Activated naive CD4-positive, alpha-beta T cell treated with anti-CD3 and anti-CD28 coated beads, Interleukin-2, amount 50 U/mL, for 24 hours (primary cell): ENCODE measurements around the gene FAM83E.
"Not testable (repeated sequence)": the region's sequence is repeated elsewhere in the genome, so short reads cannot be mapped to it uniquely, and the experiment has no call there.

Source experiments
- H3K27ac Mint-ChIP-seq: one replicate; pipeline ENCODE4 v1.8.0; 2021; ENCODE audit warnings: mild to moderate bottlenecking, mixed read lengths
- H3K27me3 Mint-ChIP-seq: one replicate; pipeline ENCODE4 v1.8.0; 2021; ENCODE audit warnings: mixed read lengths
- H3K36me3 Mint-ChIP-seq: one replicate; pipeline ENCODE4 v1.8.0; 2021; ENCODE audit warnings: mixed read lengths
- H3K4me1 Mint-ChIP-seq: one replicate; pipeline ENCODE4 v1.8.0; 2021; ENCODE audit warnings: mixed read lengths
- H3K4me3 Mint-ChIP-seq: one replicate; pipeline ENCODE4 v1.8.0; 2021; ENCODE audit warnings: mild to moderate bottlenecking, mixed read lengths
- H3K9me3 Mint-ChIP-seq: one replicate; pipeline ENCODE4 v1.8.0; 2021; ENCODE audit warnings: mixed read lengths

FAM83E gene

DNA sequence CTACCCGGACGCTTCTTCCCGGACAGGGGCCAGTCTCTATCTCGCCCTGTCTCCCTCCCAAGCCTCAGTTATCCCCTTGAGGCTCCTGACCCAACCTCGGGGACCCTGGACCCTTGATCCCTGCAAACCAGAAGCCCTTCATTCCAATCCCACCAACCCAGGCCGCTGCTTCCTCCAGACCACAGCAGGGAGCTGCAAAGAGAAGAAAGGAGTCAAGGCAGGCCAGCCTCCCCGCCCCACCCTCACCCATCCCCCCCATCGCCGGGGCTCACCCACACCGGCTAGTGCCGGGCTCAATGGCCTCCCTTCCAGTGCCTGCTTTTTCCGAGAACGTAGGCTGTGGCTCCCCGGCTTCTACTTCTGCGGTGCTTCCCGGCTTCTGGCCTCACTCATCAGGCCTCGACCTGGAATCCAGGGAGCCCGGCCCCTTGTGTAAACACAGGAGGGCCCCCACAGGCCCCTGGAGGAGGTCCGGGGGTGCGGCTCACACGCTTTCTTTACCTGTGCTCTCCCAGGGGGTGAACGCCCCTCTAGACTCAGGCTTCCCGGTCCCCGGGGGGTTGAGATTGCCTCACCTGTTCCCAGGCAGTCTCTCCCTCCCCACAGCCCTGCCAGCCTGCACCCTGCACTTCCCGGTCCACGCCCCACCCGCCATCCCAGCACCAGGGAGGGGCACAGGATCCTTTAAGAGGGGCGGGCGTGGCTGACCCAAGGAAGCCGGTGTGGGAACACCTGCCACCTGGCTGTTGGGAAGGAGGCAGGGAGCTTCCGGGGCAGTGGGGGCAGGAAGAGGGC lies at the start of gene FAM83E:
Gene FAM83E (minus strand): TSS at position 641 of the 795 bp plus-strand sequence. CDS start 1,704 bp downstream, outside the sequence.
- Mint-ChIP-seq H3K9me3 (no peaks in the 10 kb centered on the region), H3K36me3 (peaks cover 26% of the 10 kb centered on the region), H3K4me3 (peak within 1 kb of the TSS; percentile 96), H3K27me3 (no peaks in the 10 kb centered on the region), H3K27ac (peak within 1 kb of the TSS; percentile 77), H3K4me1 (peaks cover 21% of the 10 kb centered on the region)

- Mint-ChIP-seq H3K27me3 (no peaks in the 10 kb centered on the region), H3K4me3 (no peak overlapping the region), H3K36me3 (no peaks in the 10 kb centered on the region)
Measured at GRCh38 chr19:48664476-48664875, 49.6 kb upstream of the FAM83E start.

DNA sequence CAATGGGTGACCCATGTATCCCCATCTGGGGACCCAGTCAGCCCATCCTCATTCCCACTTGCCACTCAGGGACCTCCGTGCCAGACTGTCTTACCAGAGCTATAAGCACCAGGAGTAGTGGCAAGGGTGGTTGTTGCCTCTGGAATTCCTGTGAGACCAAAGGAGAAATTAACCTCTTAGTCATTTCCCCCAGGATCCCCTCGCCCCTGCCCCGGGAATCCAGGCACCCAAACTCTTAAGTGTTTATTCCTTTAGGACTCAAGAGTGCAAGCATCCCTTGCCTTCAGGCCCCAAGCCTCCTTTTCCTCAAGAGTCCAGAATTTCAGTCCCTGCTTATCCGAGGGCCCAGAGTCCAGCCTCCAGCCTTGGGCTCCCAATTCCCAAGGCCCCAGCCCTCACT lies 48.8 kb upstream of the FAM83E start:
- Mint-ChIP-seq H3K27me3 (no peaks in the 10 kb centered on the region), H3K9me3 (no peaks in the 10 kb centered on the region), H3K27ac (no peak overlapping the region), H3K36me3 (no peaks in the 10 kb centered on the region), H3K4me3 (no peak overlapping the region), H3K4me1 (peaks cover 8% of the 10 kb centered on the region)

More at GRCh38 chr19:48664476-48664875, 49.6 kb upstream of the FAM83E start:
- Mint-ChIP-seq H3K9me3 (no peaks in the 10 kb centered on the region), H3K27ac (no peak overlapping the region), H3K4me1 (peaks cover 8% of the 10 kb centered on the region)

DNA sequence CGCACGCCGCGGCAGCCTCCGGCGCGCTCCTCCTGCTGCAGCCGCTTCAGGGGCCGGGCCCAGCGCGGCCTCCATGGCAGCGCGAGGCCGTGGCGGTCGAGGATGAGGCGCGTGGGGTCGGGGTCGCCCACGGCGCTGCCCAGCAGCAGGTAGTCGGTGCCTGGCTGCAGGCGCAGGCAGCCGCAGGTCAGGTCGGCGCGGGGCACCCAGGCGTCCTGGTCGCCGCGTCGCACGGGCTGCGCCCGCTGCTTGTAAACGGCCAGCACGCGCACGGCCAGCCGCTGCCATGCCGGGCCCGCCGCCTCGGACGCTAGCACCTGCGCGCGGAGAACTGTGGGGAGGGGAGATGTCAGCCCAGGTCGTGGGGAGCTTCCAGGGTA lies 46.8 kb upstream of the FAM83E start:
- H3K9me3 Mint-ChIP-seq = no peaks in the 10 kb centered on the region
- no peak overlapping the region for H3K4me3 Mint-ChIP-seq
- no peaks in the 10 kb centered on the region for H3K27me3 Mint-ChIP-seq
- no peak overlapping the region for H3K27ac Mint-ChIP-seq
- peaks cover 8% of the 10 kb centered on the region for H3K4me1 Mint-ChIP-seq
- no peaks in the 10 kb centered on the region for H3K36me3 Mint-ChIP-seq

GRCh38 chr19:48660852-48661710 lies 46.2 kb upstream of the FAM83E start:
- Mint-ChIP-seq H3K36me3 (no peaks in the 10 kb centered on the region), H3K9me3 (no peaks in the 10 kb centered on the region), H3K4me1 (peaks cover 8% of the 10 kb centered on the region), H3K27me3 (no peaks in the 10 kb centered on the region), H3K27ac (peak overlapping the region; percentile 94), H3K4me3 (peak overlapping the region; percentile 80)

GRCh38 chr19:48659768-48660167 lies 44.9 kb upstream of the FAM83E start:
- peaks cover 8% of the 10 kb centered on the region for H3K4me1 Mint-ChIP-seq
- no peaks in the 10 kb centered on the region for H3K27me3 Mint-ChIP-seq
- H3K27ac Mint-ChIP-seq = no peak overlapping the region
- H3K4me3 Mint-ChIP-seq = no peak overlapping the region
- H3K36me3 Mint-ChIP-seq = no peaks in the 10 kb centered on the region
- no peaks in the 10 kb centered on the region for H3K9me3 Mint-ChIP-seq

DNA sequence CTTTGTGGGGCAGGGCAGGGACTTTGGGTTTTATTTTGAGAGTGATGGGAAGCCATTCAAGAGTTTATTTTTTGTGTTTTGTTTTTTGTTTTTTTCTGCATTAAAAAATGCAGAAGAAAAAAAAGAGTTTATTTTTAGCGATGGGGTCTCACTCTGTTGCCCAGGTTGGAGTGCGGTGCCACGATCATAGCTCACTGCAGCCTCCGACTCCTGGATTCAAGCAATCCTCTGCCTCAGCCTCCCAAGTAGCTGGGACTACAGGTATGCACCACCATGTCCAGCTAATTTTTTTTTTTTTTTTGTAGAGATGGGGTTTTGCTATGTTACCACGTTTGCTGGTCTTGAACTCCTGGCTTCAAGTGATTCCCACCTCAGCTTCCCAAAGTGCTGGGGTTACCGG lies 43.6 kb upstream of the FAM83E start:
- peaks cover 8% of the 10 kb centered on the region for H3K4me1 Mint-ChIP-seq
- no peaks in the 10 kb centered on the region for H3K9me3 Mint-ChIP-seq
- H3K36me3 Mint-ChIP-seq = no peaks in the 10 kb centered on the region
- H3K27ac Mint-ChIP-seq = no peak overlapping the region
- H3K4me3 Mint-ChIP-seq = no peak overlapping the region
- H3K27me3 Mint-ChIP-seq = no peaks in the 10 kb centered on the region

DNA sequence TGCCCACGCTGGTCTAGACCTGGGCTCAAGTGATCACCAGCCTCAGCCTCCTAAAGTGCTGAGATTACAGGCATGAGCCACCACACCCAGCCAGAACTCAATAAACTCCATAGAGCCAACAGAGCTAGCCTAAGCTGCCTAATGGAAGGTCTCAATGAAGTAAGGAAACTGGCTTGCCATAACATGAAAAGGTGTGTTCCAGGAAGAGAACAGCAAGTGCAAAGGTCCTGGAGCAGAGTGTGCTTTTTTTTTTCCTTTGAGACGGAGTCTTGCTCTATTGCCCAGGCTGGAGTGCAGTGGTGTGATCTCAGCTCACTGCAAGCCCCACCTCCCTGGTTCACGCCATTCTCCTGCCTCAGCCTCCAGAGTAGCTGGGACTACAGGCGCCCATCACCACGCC lies 43.0 kb upstream of the FAM83E start:
- H3K9me3 Mint-ChIP-seq, H3K36me3 Mint-ChIP-seq, H3K27me3 Mint-ChIP-seq, H3K4me1 Mint-ChIP-seq, H3K27ac Mint-ChIP-seq, H3K4me3 Mint-ChIP-seq: not testable (repeated sequence)

GRCh38 chr19:48656840-48657474 lies 42.1 kb upstream of the FAM83E start:
- Mint-ChIP-seq H3K9me3 (no peaks in the 10 kb centered on the region), H3K4me3 (no peak overlapping the region), H3K4me1 (peaks cover 13% of the 10 kb centered on the region), H3K27ac (no peak overlapping the region), H3K27me3 (no peaks in the 10 kb centered on the region), H3K36me3 (no peaks in the 10 kb centered on the region)

GRCh38 chr19:48654299-48655059 lies 39.6 kb upstream of the FAM83E start:
- peaks cover 19% of the 10 kb centered on the region for H3K4me1 Mint-ChIP-seq
- H3K27ac Mint-ChIP-seq = peak overlapping the region; percentile 10
- no peaks in the 10 kb centered on the region for H3K27me3 Mint-ChIP-seq

GRCh38 chr19:48651683-48652048 lies 36.8 kb upstream of the FAM83E start:
- no peaks in the 10 kb centered on the region for H3K27me3 Mint-ChIP-seq
- no peak overlapping the region for H3K4me3 Mint-ChIP-seq
- no peak overlapping the region for H3K27ac Mint-ChIP-seq
- peaks cover 41% of the 10 kb centered on the region for H3K4me1 Mint-ChIP-seq
- no peaks in the 10 kb centered on the region for H3K36me3 Mint-ChIP-seq
- no peaks in the 10 kb centered on the region for H3K9me3 Mint-ChIP-seq

More at GRCh38 chr19:48654299-48655059, 39.6 kb upstream of the FAM83E start:
- no peaks in the 10 kb centered on the region for H3K9me3 Mint-ChIP-seq
- no peaks in the 10 kb centered on the region for H3K36me3 Mint-ChIP-seq
- no peak overlapping the region for H3K4me3 Mint-ChIP-seq

DNA sequence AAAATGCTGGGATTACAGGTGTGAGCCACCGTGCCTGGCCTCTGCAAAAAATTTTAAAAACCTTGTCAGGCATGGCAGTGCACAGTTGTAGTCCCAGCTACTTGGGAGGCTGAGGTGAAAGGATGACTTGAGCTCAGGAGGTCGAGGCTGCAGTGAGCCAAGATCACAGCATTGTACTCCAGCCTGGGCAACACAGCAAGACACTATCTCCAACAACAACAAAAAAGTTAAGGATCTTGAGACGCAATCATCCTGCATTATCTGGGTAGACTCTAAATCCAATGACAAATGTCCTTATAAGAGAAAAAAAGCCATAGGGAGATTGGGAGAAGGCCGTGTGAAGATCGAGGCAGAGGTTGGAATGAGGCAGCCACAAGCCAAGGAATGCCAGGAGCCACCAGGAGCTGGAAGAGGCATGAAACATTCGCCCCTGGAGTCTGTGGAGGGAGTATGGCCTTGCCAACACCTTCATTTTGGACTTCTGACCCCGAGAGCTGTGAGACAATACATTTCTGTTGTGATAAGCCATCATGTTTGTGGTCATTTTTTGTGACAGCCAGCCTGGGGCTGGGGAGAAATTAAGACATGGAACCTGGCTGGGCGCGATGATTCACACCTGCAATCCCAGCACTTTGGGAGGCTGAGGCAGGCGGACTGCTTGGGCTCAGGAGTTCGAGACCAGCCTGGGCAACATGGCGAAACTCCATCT lies 36.3 kb upstream of the FAM83E start:
- H3K27ac Mint-ChIP-seq = no peak overlapping the region

GRCh38 chr19:48648134-48648533 lies 33.3 kb upstream of the FAM83E start:
- Mint-ChIP-seq H3K9me3 (no peaks in the 10 kb centered on the region), H3K36me3 (no peaks in the 10 kb centered on the region), H3K4me1 (peaks cover 57% of the 10 kb centered on the region), H3K27ac (peak overlapping the region; percentile 53), H3K27me3 (no peaks in the 10 kb centered on the region), H3K4me3 (peak overlapping the region; percentile 37)

More for the DNA sequence above, 36.3 kb upstream of the FAM83E start:
- Mint-ChIP-seq H3K36me3 (no peaks in the 10 kb centered on the region), H3K9me3 (no peaks in the 10 kb centered on the region), H3K4me3 (no peak overlapping the region), H3K27me3 (no peaks in the 10 kb centered on the region), H3K4me1 (peaks cover 42% of the 10 kb centered on the region)

DNA sequence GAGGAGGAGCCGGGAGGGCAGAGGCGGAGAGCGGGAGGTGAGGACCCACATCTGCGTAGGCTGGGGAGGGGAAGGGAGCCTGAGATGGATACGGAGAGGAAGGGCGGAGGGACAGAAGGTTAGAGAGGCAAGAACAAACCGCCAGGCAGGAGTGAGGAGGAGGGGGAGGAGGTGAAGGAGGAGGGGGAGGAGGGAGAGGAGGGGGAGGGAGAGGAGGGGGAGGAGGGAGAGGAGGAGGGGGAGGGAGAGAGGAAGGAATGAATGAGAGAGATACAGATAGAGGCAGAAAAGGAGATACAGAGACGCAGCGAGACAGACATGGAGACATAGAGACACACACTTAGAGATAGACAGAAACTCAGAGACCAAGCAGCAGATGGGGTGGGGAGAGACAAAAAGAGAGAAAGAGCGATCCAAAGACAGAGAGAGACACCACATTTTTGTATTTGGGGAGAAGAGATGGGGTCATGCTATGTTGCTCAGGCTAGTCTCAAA lies 31.9 kb upstream of the FAM83E start:
- H3K4me1 Mint-ChIP-seq = peaks cover 50% of the 10 kb centered on the region
- H3K9me3 Mint-ChIP-seq = no peaks in the 10 kb centered on the region
- peak overlapping the region; percentile 27 for H3K4me3 Mint-ChIP-seq
- no peaks in the 10 kb centered on the region for H3K27me3 Mint-ChIP-seq
- H3K27ac Mint-ChIP-seq = peak overlapping the region; percentile 0
- H3K36me3 Mint-ChIP-seq = no peaks in the 10 kb centered on the region
